ENCODE measurements around the gene BICRA.

Gene BICRA

DNA sequence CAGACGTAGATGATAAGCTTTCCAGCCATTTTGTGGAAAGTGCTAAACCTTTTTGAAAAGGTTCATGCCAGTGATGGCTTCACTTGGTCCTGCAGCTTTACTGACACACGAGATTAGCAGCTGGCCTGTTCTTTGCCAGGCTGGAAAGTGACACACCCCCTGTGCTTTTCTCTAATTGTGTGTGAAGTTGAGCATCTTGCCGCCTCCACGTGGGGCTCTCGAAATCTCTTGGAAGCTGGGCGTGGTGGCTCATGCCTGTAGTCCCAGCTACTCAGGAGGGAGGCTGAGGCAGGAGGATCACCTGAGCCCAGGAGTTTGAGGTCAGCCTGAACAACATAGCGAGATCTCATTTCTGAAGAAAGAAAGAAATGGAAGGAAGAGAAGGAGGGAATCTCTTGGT is 79.0 kb downstream of the BICRA start:
- Histone ChIP-seq H3K27ac (ENCODE audit: low read length) (no peak overlapping the region), H3K4me1 (ENCODE audit: insufficient read depth, low read length) (no peaks in the 10 kb centered on the region), H3K9me3 (ENCODE audit: insufficient read depth, low read depth, low read length) (no peaks in the 10 kb centered on the region), H3K36me3 (ENCODE audit: insufficient read depth, low read depth, low read length) (peaks cover 26% of the 10 kb centered on the region), H3K4me3 (ENCODE audit: low read length) (no peak overlapping the region), H3K27me3 (ENCODE audit: insufficient read depth, low read length) (no peaks in the 10 kb centered on the region), H3K9ac (ENCODE audit: low read depth, low read length) (no peak overlapping the region)

DNA sequence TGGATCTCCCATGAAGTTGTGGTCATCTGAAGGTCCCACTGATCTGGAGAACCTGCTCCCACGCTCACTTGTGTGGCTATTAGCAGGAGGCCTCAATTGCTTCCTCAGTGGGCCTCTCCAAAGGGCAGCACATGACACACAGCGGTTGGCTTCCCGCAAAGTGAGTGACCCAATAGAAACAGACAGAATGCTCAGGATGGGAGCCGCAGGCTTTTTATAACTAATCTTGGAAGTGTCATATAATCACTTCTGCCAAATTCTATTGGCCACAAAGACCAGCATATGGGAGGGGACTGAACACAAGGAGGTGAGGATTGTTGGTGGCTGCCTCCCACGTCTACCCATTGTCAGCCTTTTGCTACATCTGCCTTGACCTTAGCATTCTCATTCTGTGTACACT is 82.2 kb downstream of the BICRA start:
- peaks cover 18% of the 10 kb centered on the region for H3K36me3 ChIP-seq (ENCODE audit: insufficient read depth, low read depth, low read length)
- no peak overlapping the region for H3K27ac ChIP-seq (ENCODE audit: low read length)
- no peaks in the 10 kb centered on the region for H3K27me3 ChIP-seq (ENCODE audit: insufficient read depth, low read length)
- H3K9me3 ChIP-seq (ENCODE audit: insufficient read depth, low read depth, low read length), result no peaks in the 10 kb centered on the region
- no peak overlapping the region for H3K4me3 ChIP-seq (ENCODE audit: low read length)
- H3K4me1 ChIP-seq (ENCODE audit: insufficient read depth, low read length), result no peaks in the 10 kb centered on the region
- H3K9ac ChIP-seq (ENCODE audit: low read depth, low read length), result no peak overlapping the region

DNA sequence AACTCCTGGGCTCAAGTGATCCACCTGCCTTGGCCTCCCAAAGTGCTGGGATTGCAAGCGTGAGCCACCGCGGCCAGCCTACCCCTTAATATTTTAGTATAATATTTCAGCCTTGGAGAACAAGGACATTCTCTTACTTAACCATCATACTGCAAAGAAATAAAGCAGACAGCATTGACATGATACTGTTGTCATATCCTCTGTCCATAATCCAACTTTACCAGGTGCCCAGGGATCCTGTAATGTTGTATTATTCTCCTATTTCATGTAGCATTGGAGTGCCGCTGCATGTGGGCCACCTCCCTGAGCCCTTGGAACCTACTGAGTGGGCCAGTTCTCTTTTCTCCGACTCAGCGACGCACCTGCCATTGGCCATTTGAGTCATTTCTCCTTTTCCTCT is 82.8 kb downstream of the BICRA start:
- Histone ChIP-seq H3K27ac (ENCODE audit: low read length) (no peak overlapping the region), H3K27me3 (ENCODE audit: insufficient read depth, low read length) (no peaks in the 10 kb centered on the region), H3K36me3 (ENCODE audit: insufficient read depth, low read depth, low read length) (peaks cover 18% of the 10 kb centered on the region), H3K4me1 (ENCODE audit: insufficient read depth, low read length) (no peaks in the 10 kb centered on the region), H3K9me3 (ENCODE audit: insufficient read depth, low read depth, low read length) (no peaks in the 10 kb centered on the region), H3K9ac (ENCODE audit: low read depth, low read length) (no peak overlapping the region), H3K4me3 (ENCODE audit: low read length) (no peak overlapping the region)

DNA sequence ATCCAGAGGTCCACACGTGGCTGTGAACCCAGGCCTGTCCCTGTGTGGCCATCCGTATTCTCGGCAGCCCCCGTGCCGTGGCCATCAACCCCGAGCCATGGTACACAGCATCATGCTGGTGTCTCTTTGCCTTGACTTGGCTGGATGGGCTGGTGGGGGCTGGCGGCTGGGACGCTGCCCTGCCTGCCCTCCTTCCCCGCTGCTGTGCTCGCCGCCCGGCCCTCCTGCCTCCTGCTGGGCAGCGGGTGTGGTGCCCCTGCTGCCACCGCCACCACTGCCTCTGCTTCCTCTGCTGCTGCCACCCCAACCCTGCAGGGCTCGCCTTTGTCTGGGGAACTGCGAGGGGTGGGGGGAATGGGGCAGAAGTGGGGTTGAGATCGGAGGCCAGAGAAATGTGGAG is 84.6 kb downstream of the BICRA start:
- H3K4me3 ChIP-seq (ENCODE audit: low read length), result no peak overlapping the region
- H3K36me3 ChIP-seq (ENCODE audit: insufficient read depth, low read depth, low read length), result peaks cover 18% of the 10 kb centered on the region
- no peak overlapping the region for H3K27ac ChIP-seq (ENCODE audit: low read length)

DNA sequence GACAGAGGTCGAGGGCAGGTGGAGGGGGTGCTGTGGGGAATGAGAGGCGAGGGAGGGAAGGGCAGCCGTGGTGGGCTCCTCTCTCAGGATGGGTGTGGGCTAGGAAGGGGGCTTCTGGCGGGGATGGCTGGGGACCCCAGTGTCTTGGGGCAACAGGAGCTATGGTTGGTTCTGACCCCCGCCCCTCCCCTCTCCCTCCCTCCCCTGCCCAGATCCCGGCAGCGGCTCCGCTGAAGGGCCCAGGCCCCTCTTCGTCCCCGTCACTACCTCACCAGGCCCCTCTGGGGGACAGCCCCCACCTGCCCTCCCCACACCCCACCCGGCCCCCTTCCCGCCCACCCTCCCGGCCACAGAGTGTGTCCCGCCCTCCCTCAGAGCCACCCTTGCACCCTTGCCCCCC is 85.0 kb downstream of the BICRA start:
- Histone ChIP-seq H3K27ac (ENCODE audit: low read length) (no peak overlapping the region), H3K27me3 (ENCODE audit: insufficient read depth, low read length) (no peaks in the 10 kb centered on the region), H3K9me3 (ENCODE audit: insufficient read depth, low read depth, low read length) (no peaks in the 10 kb centered on the region), H3K9ac (ENCODE audit: low read depth, low read length) (no peak overlapping the region), H3K4me1 (ENCODE audit: insufficient read depth, low read length) (no peaks in the 10 kb centered on the region), H3K4me3 (ENCODE audit: low read length) (no peak overlapping the region), H3K36me3 (ENCODE audit: insufficient read depth, low read depth, low read length) (peaks cover 22% of the 10 kb centered on the region)

More for the DNA sequence above, 84.6 kb downstream of the BICRA start:
- no peak overlapping the region for H3K9ac ChIP-seq (ENCODE audit: low read depth, low read length)
- H3K27me3 ChIP-seq (ENCODE audit: insufficient read depth, low read length), result no peaks in the 10 kb centered on the region
- H3K4me1 ChIP-seq (ENCODE audit: insufficient read depth, low read length), result no peaks in the 10 kb centered on the region
- H3K9me3 ChIP-seq (ENCODE audit: insufficient read depth, low read depth, low read length), result no peaks in the 10 kb centered on the region

DNA sequence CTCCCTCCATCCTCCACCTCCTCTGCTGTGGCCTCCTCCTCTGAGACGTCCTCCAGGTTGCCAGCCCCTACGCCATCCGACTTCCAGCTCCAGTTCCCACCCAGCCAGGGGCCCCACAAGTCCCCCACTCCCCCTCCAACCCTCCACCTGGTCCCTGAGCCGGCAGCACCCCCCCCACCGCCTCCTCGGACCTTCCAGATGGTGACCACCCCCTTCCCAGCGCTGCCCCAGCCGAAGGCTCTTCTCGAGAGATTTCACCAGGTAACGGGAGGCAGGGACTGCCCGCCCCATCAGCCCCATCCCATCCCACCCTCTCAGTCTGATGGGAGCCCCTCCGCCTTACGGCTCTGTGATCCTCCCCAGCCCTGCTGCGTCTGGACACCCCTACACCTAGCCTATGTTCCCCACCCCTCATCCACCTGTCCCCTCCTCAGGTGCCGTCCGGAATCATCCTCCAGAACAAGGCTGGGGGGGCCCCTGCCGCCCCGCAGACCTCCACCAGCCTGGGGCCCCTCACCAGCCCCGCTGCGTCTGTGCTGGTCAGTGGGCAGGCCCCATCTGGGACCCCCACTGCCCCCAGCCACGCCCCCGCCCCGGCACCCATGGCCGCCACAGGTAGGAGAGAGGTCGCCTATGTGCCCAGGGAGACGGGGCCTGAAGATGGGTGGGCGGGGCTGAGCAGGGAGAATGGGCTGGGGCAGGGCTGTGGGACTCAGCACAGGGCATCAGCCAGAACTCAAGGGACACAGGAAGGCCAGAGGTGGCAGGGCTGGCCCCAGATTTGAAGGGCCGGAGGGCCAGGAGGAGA is 85.7 kb downstream of the BICRA start:
- H3K4me1 ChIP-seq (ENCODE audit: insufficient read depth, low read length), result no peaks in the 10 kb centered on the region
- H3K4me3 ChIP-seq (ENCODE audit: low read length), result no peak overlapping the region
- H3K9ac ChIP-seq (ENCODE audit: low read depth, low read length), result no peak overlapping the region
- peaks cover 28% of the 10 kb centered on the region for H3K36me3 ChIP-seq (ENCODE audit: insufficient read depth, low read depth, low read length)
- H3K9me3 ChIP-seq (ENCODE audit: insufficient read depth, low read depth, low read length), result no peaks in the 10 kb centered on the region
- no peaks in the 10 kb centered on the region for H3K27me3 ChIP-seq (ENCODE audit: insufficient read depth, low read length)
- no peak overlapping the region for H3K27ac ChIP-seq (ENCODE audit: low read length)

DNA sequence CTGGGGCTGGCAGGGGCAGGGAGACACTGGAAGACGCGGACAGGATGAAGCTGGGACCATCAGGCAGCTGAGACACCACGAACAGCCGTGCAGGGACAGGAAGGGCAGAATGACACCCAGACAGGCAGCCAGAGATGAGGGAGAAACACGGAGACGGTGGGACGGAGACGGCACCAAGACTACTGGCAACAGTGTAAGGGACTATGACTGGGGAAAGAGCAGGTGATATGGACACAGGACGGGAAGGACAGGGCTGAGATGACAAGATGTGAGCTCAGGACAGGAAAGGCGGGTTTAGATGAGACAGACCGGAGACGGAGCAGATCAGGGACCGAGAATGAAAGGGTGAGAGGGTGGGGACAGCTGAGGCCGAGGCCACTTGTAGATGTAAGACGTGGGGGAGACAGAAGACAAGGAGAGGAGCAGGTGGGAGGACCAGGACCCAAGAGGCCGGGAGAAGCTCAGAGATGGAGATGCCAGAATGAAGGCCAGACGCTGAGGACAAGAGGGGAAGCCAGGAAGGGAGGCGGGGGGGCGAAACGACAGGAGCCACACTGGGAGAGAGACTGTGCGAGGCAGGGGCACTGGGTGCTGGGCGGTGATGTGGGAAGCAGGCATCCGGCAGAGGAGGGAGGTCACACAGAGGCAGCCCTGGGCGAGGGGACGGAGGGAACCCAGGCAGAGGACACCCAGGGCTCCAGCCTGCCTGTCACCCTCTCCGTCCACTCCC is 86.8 kb downstream of the BICRA start:
- Histone ChIP-seq H3K9ac (ENCODE audit: low read depth, low read length) (no peak overlapping the region), H3K36me3 (ENCODE audit: insufficient read depth, low read depth, low read length) (peaks cover 36% of the 10 kb centered on the region), H3K27ac (ENCODE audit: low read length) (no peak overlapping the region), H3K4me1 (ENCODE audit: insufficient read depth, low read length) (no peaks in the 10 kb centered on the region), H3K4me3 (ENCODE audit: low read length) (no peak overlapping the region), H3K9me3 (ENCODE audit: insufficient read depth, low read depth, low read length) (no peaks in the 10 kb centered on the region), H3K27me3 (ENCODE audit: insufficient read depth, low read length) (no peaks in the 10 kb centered on the region)

DNA sequence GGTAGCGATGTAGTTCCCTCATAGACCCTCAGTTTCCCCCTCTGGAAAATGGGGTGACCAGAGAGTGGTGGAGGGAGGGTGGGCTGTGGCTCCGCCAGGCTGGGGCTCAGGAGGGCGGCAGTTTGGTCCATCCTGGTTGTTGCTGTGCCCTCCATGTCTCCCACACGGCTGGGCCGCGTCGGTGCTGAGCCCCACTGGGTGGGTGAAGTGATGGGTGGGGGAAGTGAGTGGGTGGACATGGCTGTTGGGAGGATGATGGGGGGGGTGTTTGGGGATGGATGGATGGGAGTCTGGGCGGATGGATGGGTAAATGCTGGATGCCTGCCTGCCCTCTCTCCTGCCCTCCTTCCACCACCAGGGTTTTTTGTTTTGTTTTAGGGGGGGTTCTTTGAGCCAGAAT is 87.7 kb downstream of the BICRA start:
- Histone ChIP-seq H3K27me3 (ENCODE audit: insufficient read depth, low read length) (no peaks in the 10 kb centered on the region), H3K27ac (ENCODE audit: low read length) (no peak overlapping the region), H3K4me1 (ENCODE audit: insufficient read depth, low read length) (no peaks in the 10 kb centered on the region), H3K9ac (ENCODE audit: low read depth, low read length) (no peak overlapping the region), H3K4me3 (ENCODE audit: low read length) (no peak overlapping the region), H3K9me3 (ENCODE audit: insufficient read depth, low read depth, low read length) (no peaks in the 10 kb centered on the region), H3K36me3 (ENCODE audit: insufficient read depth, low read depth, low read length) (peaks cover 35% of the 10 kb centered on the region)

DNA sequence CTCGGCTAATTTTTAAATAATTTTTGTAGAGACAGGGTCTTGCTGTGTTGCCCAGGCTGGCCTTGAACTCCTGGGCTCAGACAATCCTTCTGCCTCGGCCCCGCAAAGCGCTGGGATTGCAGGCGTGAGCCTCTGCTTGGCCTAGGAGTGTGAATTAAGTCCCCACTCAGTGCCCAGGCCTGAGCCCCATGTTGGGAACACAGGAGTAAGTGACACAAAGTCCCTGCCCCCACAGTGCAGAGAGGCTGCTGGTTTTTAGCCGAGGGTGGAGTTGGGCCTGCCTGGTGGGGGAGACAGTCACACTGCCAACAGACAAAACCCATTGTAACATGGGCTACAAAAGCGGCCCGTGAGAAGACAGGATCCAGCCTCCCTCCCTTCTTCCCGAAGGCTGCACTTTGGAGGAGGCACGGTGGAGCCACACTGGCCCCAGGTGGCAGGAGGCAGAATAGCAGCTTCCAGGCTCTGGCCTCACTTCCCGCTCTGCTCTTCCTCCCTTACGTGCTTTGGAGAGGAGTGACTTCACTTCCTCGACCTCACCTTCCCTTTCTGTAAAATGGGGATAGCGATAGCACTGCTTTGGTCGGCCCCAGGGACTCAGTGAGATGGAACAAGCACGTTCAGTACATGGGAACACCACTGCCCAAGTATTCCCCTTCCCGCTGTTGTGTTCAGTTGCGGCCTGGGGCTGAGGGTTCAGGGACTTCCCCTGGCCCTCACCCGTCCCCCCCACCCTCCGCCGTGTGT is 89.1 kb downstream of the BICRA start:
- H3K9ac ChIP-seq (ENCODE audit: low read depth, low read length), result no peak overlapping the region; the same call in 1 of the 2 replicates
- H3K4me3 ChIP-seq (ENCODE audit: low read length), result no peak overlapping the region
- peak overlapping the region; percentile 39 for H3K27ac ChIP-seq (ENCODE audit: low read length)
- H3K27me3 ChIP-seq (ENCODE audit: insufficient read depth, low read length), result no peaks in the 10 kb centered on the region
- H3K4me1 ChIP-seq (ENCODE audit: insufficient read depth, low read length), result no peaks in the 10 kb centered on the region
- no peaks in the 10 kb centered on the region for H3K9me3 ChIP-seq (ENCODE audit: insufficient read depth, low read depth, low read length)
- H3K36me3 ChIP-seq (ENCODE audit: insufficient read depth, low read depth, low read length), result peaks cover 28% of the 10 kb centered on the region

DNA sequence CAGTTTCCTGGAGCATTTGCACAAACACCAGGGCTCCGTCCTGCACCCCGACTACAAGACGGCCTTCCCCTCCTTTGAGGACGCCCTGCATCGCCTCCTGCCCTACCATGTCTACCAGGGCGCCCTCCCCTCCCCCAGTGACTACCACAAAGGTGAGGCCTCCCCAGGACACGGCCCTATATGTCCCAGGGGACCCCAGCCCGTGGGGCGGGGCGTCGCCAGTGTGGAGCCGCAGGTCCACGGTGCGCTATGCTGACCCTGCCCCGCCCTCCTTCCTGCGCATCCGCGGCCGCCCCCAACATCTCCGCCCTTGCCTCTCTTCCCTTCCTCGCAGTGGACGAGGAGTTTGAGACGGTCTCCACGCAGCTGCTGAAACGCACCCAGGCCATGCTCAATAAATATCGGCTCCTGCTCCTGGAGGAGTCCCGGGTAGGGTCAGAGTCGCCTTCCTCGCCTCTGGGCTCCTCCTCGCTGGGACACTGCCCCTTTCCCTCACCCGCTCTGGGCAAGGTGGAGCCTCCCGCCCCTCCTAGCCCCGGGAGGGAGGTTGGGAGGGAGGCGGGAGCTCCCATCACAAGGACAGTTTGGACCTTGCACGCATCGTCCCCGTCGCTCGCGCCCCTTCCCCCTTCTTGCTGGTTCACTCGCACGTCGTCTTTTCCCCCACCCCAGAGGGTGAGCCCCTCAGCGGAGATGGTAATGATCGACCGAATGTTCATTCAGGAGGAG is 89.9 kb downstream of the BICRA start:
- H3K9me3 ChIP-seq (ENCODE audit: insufficient read depth, low read depth, low read length), result no peaks in the 10 kb centered on the region
- H3K27ac ChIP-seq (ENCODE audit: low read length), result no peak overlapping the region
- no peaks in the 10 kb centered on the region for H3K27me3 ChIP-seq (ENCODE audit: insufficient read depth, low read length)
- H3K4me1 ChIP-seq (ENCODE audit: insufficient read depth, low read length), result no peaks in the 10 kb centered on the region
- H3K4me3 ChIP-seq (ENCODE audit: low read length), result no peak overlapping the region
- no peak overlapping the region for H3K9ac ChIP-seq (ENCODE audit: low read depth, low read length)
- peaks cover 30% of the 10 kb centered on the region for H3K36me3 ChIP-seq (ENCODE audit: insufficient read depth, low read depth, low read length)

DNA sequence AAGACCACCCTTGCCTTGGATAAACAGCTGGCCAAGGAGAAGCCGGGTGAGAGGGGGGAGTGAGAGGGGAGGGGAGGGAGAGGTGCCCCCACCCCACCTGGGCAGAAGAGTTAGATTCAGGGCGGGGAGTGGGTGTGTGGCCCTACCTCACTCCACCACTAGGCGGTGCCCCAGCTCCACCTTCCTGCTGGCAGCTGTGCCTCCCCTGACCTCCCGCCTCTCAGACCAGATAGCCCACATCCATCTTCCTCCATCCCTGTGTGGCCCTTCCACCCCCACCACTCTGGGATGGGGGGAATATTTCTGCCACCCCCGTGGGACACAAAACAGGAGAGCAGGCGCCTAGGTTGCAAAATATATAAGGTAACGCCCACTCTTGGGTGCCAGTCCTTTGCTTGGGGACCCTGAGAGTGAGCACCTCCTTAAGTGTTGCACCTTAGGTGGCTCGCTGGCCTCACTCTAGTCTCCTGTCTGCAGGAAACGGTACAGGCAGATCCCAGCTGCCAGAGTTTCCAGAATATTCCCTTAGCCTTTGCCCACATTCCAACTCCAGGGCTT is 90.5 kb downstream of the BICRA start:
- Histone ChIP-seq H3K4me1 (ENCODE audit: insufficient read depth, low read length) (no peaks in the 10 kb centered on the region), H3K27ac (ENCODE audit: low read length) (no peak overlapping the region), H3K9me3 (ENCODE audit: insufficient read depth, low read depth, low read length) (no peaks in the 10 kb centered on the region), H3K27me3 (ENCODE audit: insufficient read depth, low read length) (no peaks in the 10 kb centered on the region), H3K4me3 (ENCODE audit: low read length) (no peak overlapping the region), H3K36me3 (ENCODE audit: insufficient read depth, low read depth, low read length) (peaks cover 30% of the 10 kb centered on the region), H3K9ac (ENCODE audit: low read depth, low read length) (no peak overlapping the region)

Measured in iPS-20b (cell line).